Measurements from ENCODE around the gene CFI.

The CFI gene

DNA sequence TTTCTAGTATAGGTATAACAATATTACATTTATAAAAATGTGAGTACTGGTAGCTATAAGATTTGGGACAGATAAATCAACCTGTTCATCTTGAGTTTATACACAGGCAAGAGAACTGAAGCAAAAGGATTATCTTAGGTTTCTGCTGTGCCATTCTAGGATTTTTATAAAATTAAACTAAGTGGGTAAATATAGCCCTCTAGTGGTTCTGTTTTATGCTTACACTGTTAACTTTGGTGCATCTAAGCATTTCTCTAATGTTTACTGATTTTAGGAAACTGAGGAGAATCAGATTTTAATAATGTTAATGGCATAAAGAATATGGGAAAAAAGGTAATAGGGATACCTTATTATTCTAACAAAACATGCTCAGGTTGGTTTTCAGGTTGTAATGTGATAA is 24.9 kb upstream of the CFI start:
- TF ChIP-seq TAF1 (IDR thresholded peaks at IDR 0.05; ENCODE audit: borderline replicate concordance, insufficient read depth, low read length) (no peak), SIN3A (IDR thresholded peaks at IDR 0.05; ENCODE audit: borderline replicate concordance, insufficient read depth, low read length) (no peak), POLR2AphosphoS5 (IDR thresholded peaks at IDR 0.05; ENCODE audit: low read depth, low read length) (no peak), FOXP2 (optimal IDR thresholded peaks at IDR 0.05; ENCODE audit: borderline replicate concordance, extremely low read depth, extremely low read length, insufficient read depth) (no peak)
- TF ChIP-seq, protein P1, sequence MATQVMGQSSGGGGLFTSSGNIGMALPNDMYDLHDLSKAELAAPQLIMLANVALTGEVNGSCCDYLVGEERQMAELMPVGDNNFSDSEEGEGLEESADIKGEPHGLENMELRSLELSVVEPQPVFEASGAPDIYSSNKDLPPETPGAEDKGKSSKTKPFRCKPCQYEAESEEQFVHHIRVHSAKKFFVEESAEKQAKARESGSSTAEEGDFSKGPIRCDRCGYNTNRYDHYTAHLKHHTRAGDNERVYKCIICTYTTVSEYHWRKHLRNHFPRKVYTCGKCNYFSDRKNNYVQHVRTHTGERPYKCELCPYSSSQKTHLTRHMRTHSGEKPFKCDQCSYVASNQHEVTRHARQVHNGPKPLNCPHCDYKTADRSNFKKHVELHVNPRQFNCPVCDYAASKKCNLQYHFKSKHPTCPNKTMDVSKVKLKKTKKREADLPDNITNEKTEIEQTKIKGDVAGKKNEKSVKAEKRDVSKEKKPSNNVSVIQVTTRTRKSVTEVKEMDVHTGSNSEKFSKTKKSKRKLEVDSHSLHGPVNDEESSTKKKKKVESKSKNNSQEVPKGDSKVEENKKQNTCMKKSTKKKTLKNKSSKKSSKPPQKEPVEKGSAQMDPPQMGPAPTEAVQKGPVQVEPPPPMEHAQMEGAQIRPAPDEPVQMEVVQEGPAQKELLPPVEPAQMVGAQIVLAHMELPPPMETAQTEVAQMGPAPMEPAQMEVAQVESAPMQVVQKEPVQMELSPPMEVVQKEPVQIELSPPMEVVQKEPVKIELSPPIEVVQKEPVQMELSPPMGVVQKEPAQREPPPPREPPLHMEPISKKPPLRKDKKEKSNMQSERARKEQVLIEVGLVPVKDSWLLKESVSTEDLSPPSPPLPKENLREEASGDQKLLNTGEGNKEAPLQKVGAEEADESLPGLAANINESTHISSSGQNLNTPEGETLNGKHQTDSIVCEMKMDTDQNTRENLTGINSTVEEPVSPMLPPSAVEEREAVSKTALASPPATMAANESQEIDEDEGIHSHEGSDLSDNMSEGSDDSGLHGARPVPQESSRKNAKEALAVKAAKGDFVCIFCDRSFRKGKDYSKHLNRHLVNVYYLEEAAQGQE (IDR thresholded peaks at IDR 0.05; ENCODE audit: insufficient read depth in 1 of 2, low read depth in 2 of 2, low read length in 2 of 2) = no peak

DNA sequence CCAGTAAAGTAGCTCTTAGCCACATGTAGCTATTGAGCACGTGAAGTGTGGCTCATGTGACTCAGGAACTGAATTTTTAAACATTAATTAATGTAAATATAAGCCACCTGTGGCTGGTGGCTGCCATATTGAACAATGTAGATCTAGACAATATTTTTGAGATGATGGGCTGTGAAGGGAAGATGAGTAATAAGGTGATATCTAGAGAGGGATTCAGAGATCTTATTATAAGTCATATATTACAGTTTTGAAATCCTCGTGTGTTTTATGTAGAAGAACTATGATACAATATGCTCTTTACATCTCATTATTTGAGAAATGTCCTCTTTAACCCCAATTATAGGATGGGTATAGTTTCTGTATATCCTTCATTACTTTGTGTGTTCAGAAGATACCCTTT is 19.4 kb upstream of the CFI start:
- TF ChIP-seq TAF1 (IDR thresholded peaks at IDR 0.05; ENCODE audit: borderline replicate concordance, insufficient read depth, low read length) = no peak
- TF ChIP-seq, protein P1 (IDR thresholded peaks at IDR 0.05; ENCODE audit: insufficient read depth in 1 of 2, low read depth in 2 of 2, low read length in 2 of 2) = no peak
- TF ChIP-seq SIN3A (IDR thresholded peaks at IDR 0.05; ENCODE audit: borderline replicate concordance, insufficient read depth, low read length) = no peak

DNA sequence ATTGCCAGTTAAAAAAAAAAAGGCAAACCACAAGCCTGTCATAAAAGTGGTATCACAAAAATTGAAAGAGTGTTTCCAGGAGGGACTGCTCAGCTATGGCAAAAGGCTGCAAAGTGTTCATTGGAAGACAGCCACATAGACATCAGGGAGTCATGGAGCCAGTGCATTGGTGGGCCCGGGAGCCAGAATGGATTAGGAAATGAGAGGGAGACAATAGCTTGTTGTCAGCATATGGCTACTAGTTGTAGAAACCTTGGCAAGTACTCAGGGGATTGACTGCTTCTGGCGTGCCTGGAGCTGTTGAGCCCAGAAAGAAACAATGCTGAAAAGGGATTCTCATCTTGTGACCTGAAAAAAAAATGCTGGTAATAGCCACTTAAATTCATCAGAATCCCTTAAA is 18.8 kb upstream of the CFI start:
- TF ChIP-seq POLR2AphosphoS5 (IDR thresholded peaks at IDR 0.05; ENCODE audit: low read depth, low read length) = no peak
- no peak for TF ChIP-seq TAF1 (IDR thresholded peaks at IDR 0.05; ENCODE audit: borderline replicate concordance, insufficient read depth, low read length)
- no peak for TF ChIP-seq FOXP2 (optimal IDR thresholded peaks at IDR 0.05; ENCODE audit: borderline replicate concordance, extremely low read depth, extremely low read length, insufficient read depth)
- no peak for TF ChIP-seq SIN3A (IDR thresholded peaks at IDR 0.05; ENCODE audit: borderline replicate concordance, insufficient read depth, low read length)
- TF ChIP-seq, protein P1 (IDR thresholded peaks at IDR 0.05; ENCODE audit: insufficient read depth in 1 of 2, low read depth in 2 of 2, low read length in 2 of 2) = no peak

DNA sequence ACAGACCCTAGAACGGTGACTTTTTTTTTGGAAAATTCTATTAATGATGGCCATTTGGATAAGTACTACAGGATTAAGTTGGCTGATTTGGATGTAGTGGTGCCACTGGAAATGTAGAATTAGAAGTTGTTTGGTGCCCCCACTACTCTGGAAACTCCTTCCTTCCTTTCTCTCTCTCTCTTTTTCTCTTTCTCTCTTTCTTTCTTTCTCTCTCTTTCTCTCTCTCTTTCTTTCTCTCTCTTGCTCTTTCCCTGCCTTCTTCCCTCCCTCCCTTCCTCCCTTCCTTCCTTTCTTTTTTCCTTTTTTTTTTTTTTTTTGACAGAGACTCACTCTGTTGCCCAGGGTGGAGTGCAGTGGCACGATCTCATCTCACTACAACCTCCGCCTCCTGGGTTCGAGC is 16.5 kb upstream of the CFI start:
- TF ChIP-seq FOXP2 (optimal IDR thresholded peaks at IDR 0.05; ENCODE audit: borderline replicate concordance, extremely low read depth, extremely low read length, insufficient read depth) (no peak), SIN3A (IDR thresholded peaks at IDR 0.05; ENCODE audit: borderline replicate concordance, insufficient read depth, low read length) (no peak), POLR2AphosphoS5 (IDR thresholded peaks at IDR 0.05; ENCODE audit: low read depth, low read length) (no peak), TAF1 (IDR thresholded peaks at IDR 0.05; ENCODE audit: borderline replicate concordance, insufficient read depth, low read length) (no peak)
- TF ChIP-seq, protein P1 (IDR thresholded peaks at IDR 0.05; ENCODE audit: insufficient read depth in 1 of 2, low read depth in 2 of 2, low read length in 2 of 2) = no peak

DNA sequence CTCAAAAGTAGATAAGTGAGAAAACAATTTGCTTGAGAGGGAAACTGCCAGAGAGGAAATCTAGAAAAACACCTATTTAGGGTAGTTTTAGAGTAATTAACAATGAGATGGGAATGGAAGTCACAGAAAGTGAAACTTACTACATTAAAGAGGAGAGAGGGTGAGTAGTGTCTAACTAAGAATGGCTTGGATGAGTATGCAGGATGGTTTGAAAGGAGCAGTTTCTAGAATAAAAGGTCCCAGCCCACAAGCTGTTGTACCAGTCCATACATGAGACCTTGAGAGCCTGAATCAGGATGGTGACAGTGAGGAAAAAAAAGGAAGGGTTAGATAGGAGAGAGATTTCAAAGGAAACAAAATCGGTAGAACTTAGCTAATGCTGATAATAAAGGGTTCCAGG is 15.1 kb upstream of the CFI start:
- TF ChIP-seq FOXP2 (optimal IDR thresholded peaks at IDR 0.05; ENCODE audit: borderline replicate concordance, extremely low read depth, extremely low read length, insufficient read depth) (no peak), TAF1 (IDR thresholded peaks at IDR 0.05; ENCODE audit: borderline replicate concordance, insufficient read depth, low read length) (no peak), POLR2AphosphoS5 (IDR thresholded peaks at IDR 0.05; ENCODE audit: low read depth, low read length) (no peak), SIN3A (IDR thresholded peaks at IDR 0.05; ENCODE audit: borderline replicate concordance, insufficient read depth, low read length) (no peak)

All from PFSK-1 (cell line).